Measurements from ENCODE around the gene GRAP2.

Gene GRAP2

DNA sequence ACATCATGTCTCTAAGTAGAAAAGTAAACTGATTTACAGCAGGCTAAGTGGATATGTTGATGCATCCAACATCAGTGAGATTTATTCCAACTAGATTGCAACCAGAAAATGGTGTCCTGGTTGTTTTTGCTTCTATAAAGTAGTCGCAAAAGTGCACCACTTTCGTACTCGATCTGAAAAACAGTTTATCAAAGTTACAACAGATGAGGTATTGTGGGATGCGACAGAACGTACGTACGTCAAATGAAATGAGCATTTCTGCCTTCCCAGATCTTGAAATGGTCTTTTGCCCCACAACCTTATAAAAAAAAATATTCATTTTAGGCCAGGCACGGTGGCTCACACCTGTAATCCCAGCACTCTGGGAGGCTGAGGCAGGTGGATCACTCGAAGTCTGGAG is 13.7 kb downstream of the GRAP2 start:
- Histone ChIP-seq H3K27me3 (ENCODE audit: control insufficient read depth in 1 of 2, insufficient read depth in 2 of 2, low read length in 2 of 2) (peaks cover 0 to 7% of the 10 kb centered on the region in 2 donors), H3K4me1 (ENCODE audit: insufficient read depth, low read length) (no peaks in the 10 kb centered on the region), H3K9me3 (ENCODE audit: low read length) (no peaks in the 10 kb centered on the region), H3K36me3 (ENCODE audit: insufficient read depth, low read length) (no peaks in the 10 kb centered on the region), H3K27ac (ENCODE audit: low read depth, low read length) (no peak overlapping the region), H3K4me3 (ENCODE audit: low read depth in 1 of 2, low read length in 2 of 2) (no peak overlapping the region), H3K9ac (ENCODE audit: low read length) (no peak overlapping the region)

- H3K27me3 ChIP-seq (ENCODE audit: control insufficient read depth in 1 of 2, insufficient read depth in 2 of 2, low read length in 2 of 2), result peaks cover 0 to 7% of the 10 kb centered on the region in 2 donors
- H3K27ac ChIP-seq (ENCODE audit: low read depth, low read length), result no peak overlapping the region
- H3K4me1 ChIP-seq (ENCODE audit: insufficient read depth, low read length), result no peaks in the 10 kb centered on the region
- no peaks in the 10 kb centered on the region for H3K9me3 ChIP-seq (ENCODE audit: low read length)
- no peaks in the 10 kb centered on the region for H3K36me3 ChIP-seq (ENCODE audit: insufficient read depth, low read length)
- H3K9ac ChIP-seq (ENCODE audit: low read length), result no peak overlapping the region
- H3K4me3 ChIP-seq (ENCODE audit: low read depth in 1 of 2, low read length in 2 of 2), result no peak overlapping the region
Measured at GRCh38 chr22:39915295-39915726, 14.4 kb downstream of the GRAP2 start.

DNA sequence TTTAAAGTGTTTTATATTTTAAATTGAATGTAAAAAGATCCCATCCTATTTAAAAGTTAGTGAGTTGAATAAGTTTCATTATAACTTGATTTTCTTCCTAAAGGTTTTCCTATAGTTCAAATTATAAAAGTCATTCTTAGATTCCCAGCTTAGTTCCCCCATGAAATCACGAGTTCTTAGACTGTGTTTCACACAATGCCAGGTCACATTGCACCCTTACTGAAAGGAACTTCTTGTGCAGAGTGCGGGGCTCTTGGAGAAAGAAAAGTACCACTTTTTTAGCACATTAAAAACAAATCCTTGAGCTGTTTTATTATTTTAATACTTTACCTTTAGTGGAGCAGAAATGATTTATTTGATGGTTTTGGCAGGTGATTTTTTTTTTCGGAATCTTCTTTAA is 15.6 kb downstream of the GRAP2 start:
- Histone ChIP-seq H3K4me1 (ENCODE audit: insufficient read depth, low read length) (no peaks in the 10 kb centered on the region), H3K9ac (ENCODE audit: low read length) (no peak overlapping the region), H3K27me3 (ENCODE audit: control insufficient read depth in 1 of 2, insufficient read depth in 2 of 2, low read length in 2 of 2) (peaks cover 0 to 6% of the 10 kb centered on the region in 2 donors), H3K36me3 (ENCODE audit: insufficient read depth, low read length) (no peaks in the 10 kb centered on the region), H3K9me3 (ENCODE audit: low read length) (no peaks in the 10 kb centered on the region), H3K4me3 (ENCODE audit: low read depth in 1 of 2, low read length in 2 of 2) (no peak overlapping the region), H3K27ac (ENCODE audit: low read depth, low read length) (no peak overlapping the region)

GRCh38 chr22:39917197-39917643 is 16.3 kb downstream of the GRAP2 start:
- no peaks in the 10 kb centered on the region for H3K36me3 ChIP-seq (ENCODE audit: insufficient read depth, low read length)
- no peak overlapping the region for H3K4me3 ChIP-seq (ENCODE audit: low read depth in 1 of 2, low read length in 2 of 2)
- no peaks in the 10 kb centered on the region for H3K4me1 ChIP-seq (ENCODE audit: insufficient read depth, low read length)
- no peak overlapping the region for H3K27ac ChIP-seq (ENCODE audit: low read depth, low read length)
- no peak overlapping the region for H3K9ac ChIP-seq (ENCODE audit: low read length)
- no peaks in the 10 kb centered on the region for H3K9me3 ChIP-seq (ENCODE audit: low read length)
- no peaks in the 10 kb centered on the region for H3K27me3 ChIP-seq (ENCODE audit: control insufficient read depth in 1 of 2, insufficient read depth in 2 of 2, low read length in 2 of 2)

GRCh38 chr22:39917776-39918495 is 17.1 kb downstream of the GRAP2 start:
- H3K27me3 ChIP-seq (ENCODE audit: control insufficient read depth in 1 of 2, insufficient read depth in 2 of 2, low read length in 2 of 2), result no peaks in the 10 kb centered on the region
- no peak overlapping the region for H3K4me3 ChIP-seq (ENCODE audit: low read depth in 1 of 2, low read length in 2 of 2)
- H3K27ac ChIP-seq (ENCODE audit: low read depth, low read length), result no peak overlapping the region
- no peaks in the 10 kb centered on the region for H3K4me1 ChIP-seq (ENCODE audit: insufficient read depth, low read length)
- H3K36me3 ChIP-seq (ENCODE audit: insufficient read depth, low read length), result no peaks in the 10 kb centered on the region
- no peak overlapping the region for H3K9ac ChIP-seq (ENCODE audit: low read length)
- no peaks in the 10 kb centered on the region for H3K9me3 ChIP-seq (ENCODE audit: low read length)

DNA sequence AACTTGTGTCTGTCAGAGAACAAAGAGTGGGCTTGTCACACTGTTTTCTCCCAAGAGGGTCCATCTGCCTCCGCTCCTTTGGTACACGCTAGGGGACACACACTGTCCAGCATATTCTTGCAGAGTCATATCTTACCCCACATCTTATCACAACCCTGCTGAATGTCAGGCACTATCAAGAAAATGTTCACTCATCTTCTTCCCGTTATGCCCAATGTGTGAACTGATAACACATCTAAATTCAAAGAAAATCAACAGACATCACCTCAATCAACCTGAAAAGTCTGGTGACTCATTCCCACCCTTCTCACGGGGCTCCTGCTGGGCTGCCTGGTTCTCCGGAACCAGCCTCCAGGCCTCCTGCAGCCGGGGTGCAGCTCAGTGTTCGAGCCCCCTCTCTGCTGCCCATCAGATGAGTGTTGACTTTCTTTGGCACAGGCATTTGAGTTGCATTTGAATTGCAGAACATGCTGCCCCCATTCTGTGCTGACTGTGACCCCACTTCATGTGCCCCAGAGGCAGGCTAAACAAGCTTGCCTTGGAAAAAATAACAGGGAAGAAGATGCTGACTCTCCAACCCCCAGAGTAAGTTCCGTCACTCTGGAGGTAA is 19.4 kb downstream of the GRAP2 start:
- no peak overlapping the region for H3K4me3 ChIP-seq (ENCODE audit: low read depth in 1 of 2, low read length in 2 of 2)
- no peaks in the 10 kb centered on the region for H3K9me3 ChIP-seq (ENCODE audit: low read length)
- H3K36me3 ChIP-seq (ENCODE audit: insufficient read depth, low read length), result no peaks in the 10 kb centered on the region
- no peaks in the 10 kb centered on the region for H3K27me3 ChIP-seq (ENCODE audit: control insufficient read depth in 1 of 2, insufficient read depth in 2 of 2, low read length in 2 of 2)
- H3K9ac ChIP-seq (ENCODE audit: low read length), result no peak overlapping the region
- no peak overlapping the region for H3K27ac ChIP-seq (ENCODE audit: low read depth, low read length)
- no peaks in the 10 kb centered on the region for H3K4me1 ChIP-seq (ENCODE audit: insufficient read depth, low read length)

GRCh38 chr22:39923696-39924095 is 22.8 kb downstream of the GRAP2 start:
- Histone ChIP-seq H3K9me3 (ENCODE audit: low read length) (no peaks in the 10 kb centered on the region), H3K9ac (ENCODE audit: low read length) (no peak overlapping the region), H3K4me1 (ENCODE audit: insufficient read depth, low read length) (no peaks in the 10 kb centered on the region), H3K27me3 (ENCODE audit: control insufficient read depth in 1 of 2, insufficient read depth in 2 of 2, low read length in 2 of 2) (peaks cover 4 to 5% of the 10 kb centered on the region in 2 donors), H3K27ac (ENCODE audit: low read depth, low read length) (no peak overlapping the region), H3K36me3 (ENCODE audit: insufficient read depth, low read length) (no peaks in the 10 kb centered on the region), H3K4me3 (ENCODE audit: low read depth in 1 of 2, low read length in 2 of 2) (no peak overlapping the region)

DNA sequence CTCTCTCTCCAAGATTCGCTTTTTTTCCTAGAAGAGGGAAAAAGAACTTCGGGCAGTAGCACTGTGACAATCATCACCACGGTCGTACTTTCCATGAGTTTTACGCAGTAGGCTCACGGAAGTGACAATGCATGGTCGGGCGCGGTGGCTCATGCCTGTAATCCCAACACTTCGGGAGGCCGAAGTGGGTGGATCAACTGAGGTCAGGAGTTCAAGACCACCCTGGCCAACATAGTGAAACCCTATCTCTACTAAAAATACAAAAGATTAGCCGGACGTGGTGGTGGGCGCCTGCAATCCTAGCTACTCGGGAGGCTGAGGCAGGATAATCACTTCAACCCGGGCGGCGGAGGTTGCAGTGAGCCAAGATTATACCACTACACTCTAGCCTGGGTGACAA is 23.4 kb downstream of the GRAP2 start:
- Histone ChIP-seq H3K4me3 (ENCODE audit: low read depth in 1 of 2, low read length in 2 of 2) (no peak overlapping the region), H3K36me3 (ENCODE audit: insufficient read depth, low read length) (no peaks in the 10 kb centered on the region), H3K4me1 (ENCODE audit: insufficient read depth, low read length) (no peaks in the 10 kb centered on the region), H3K27ac (ENCODE audit: low read depth, low read length) (no peak overlapping the region), H3K27me3 (ENCODE audit: control insufficient read depth in 1 of 2, insufficient read depth in 2 of 2, low read length in 2 of 2) (peaks cover 4 to 5% of the 10 kb centered on the region in 2 donors), H3K9ac (ENCODE audit: low read length) (no peak overlapping the region), H3K9me3 (ENCODE audit: low read length) (no peaks in the 10 kb centered on the region)

GRCh38 chr22:39925273-39925672 is 24.4 kb downstream of the GRAP2 start:
- Histone ChIP-seq H3K36me3 (ENCODE audit: insufficient read depth, low read length) (no peaks in the 10 kb centered on the region), H3K27me3 (ENCODE audit: control insufficient read depth in 1 of 2, insufficient read depth in 2 of 2, low read length in 2 of 2) (peaks cover 4 to 5% of the 10 kb centered on the region in 2 donors), H3K9ac (ENCODE audit: low read length) (no peak overlapping the region), H3K27ac (ENCODE audit: low read depth, low read length) (no peak overlapping the region), H3K4me1 (ENCODE audit: insufficient read depth, low read length) (no peaks in the 10 kb centered on the region), H3K4me3 (ENCODE audit: low read depth in 1 of 2, low read length in 2 of 2) (no peak overlapping the region), H3K9me3 (ENCODE audit: low read length) (no peaks in the 10 kb centered on the region)

GRCh38 chr22:39925909-39926679 is 25.2 kb downstream of the GRAP2 start:
- Histone ChIP-seq H3K36me3 (ENCODE audit: insufficient read depth, low read length) (no peaks in the 10 kb centered on the region), H3K4me3 (ENCODE audit: low read depth in 1 of 2, low read length in 2 of 2) (no peak overlapping the region), H3K27ac (ENCODE audit: low read depth, low read length) (no peak overlapping the region), H3K4me1 (ENCODE audit: insufficient read depth, low read length) (no peaks in the 10 kb centered on the region), H3K9ac (ENCODE audit: low read length) (no peak overlapping the region), H3K27me3 (ENCODE audit: control insufficient read depth in 1 of 2, insufficient read depth in 2 of 2, low read length in 2 of 2) (peaks cover 4 to 5% of the 10 kb centered on the region in 2 donors), H3K9me3 (ENCODE audit: low read length) (no peaks in the 10 kb centered on the region)

DNA sequence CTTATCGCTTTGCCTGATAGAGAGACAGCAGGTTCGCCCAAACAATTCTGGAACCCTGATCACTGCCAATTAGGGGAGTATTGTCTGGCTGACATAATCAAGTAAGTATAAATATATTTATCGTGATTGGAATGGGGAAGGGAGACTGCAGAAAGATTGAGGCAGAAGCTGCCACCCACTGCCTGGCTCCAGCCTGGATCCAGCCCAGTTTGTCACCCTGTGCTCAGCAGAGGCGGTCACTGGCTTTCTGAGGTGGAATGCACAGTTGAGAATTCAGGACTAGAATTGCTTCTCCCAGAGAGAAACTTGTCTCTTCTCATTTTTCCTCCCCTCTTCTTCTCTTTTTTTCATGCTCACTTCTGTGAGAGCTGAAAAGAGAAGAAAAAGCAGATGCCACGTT is 25.9 kb downstream of the GRAP2 start:
- no peak overlapping the region for H3K4me3 ChIP-seq (ENCODE audit: low read depth in 1 of 2, low read length in 2 of 2)
- no peaks in the 10 kb centered on the region for H3K4me1 ChIP-seq (ENCODE audit: insufficient read depth, low read length)
- H3K27me3 ChIP-seq (ENCODE audit: control insufficient read depth in 1 of 2, insufficient read depth in 2 of 2, low read length in 2 of 2), result peaks cover 4 to 5% of the 10 kb centered on the region in 2 donors
- no peak overlapping the region for H3K27ac ChIP-seq (ENCODE audit: low read depth, low read length)
- no peak overlapping the region for H3K9ac ChIP-seq (ENCODE audit: low read length)
- no peaks in the 10 kb centered on the region for H3K36me3 ChIP-seq (ENCODE audit: insufficient read depth, low read length)
- H3K9me3 ChIP-seq (ENCODE audit: low read length), result no peaks in the 10 kb centered on the region

Measured in muscle layer of colon (tissue), 2 donors.